PFSK-1 (cell line): Measurements from ENCODE around the gene JMJD4.

Experiments used
- FOXP2 ChIP-seq: optimal IDR thresholded peaks from 2 replicates; pipeline ENCODE3; 2011; ENCODE audit warnings: borderline replicate concordance, control low read depth, inconsistent platforms; ENCODE audit not compliant: insufficient read depth; ENCODE audit errors: extremely low read length, extremely low read depth
- POLR2AphosphoS5 ChIP-seq: IDR thresholded peaks from 2 replicates; pipeline ENCODE4 v1.6.1; 2012; ENCODE audit warnings: low read depth, mild to moderate bottlenecking, control low read depth, low read length, moderate library complexity
- SIN3A ChIP-seq: IDR thresholded peaks from 2 replicates; pipeline ENCODE4 v1.6.1; 2012; ENCODE audit warnings: mild to moderate bottlenecking, low read length, moderate library complexity, borderline replicate concordance; ENCODE audit not compliant: insufficient read depth
- TAF1 ChIP-seq: IDR thresholded peaks from 2 replicates; pipeline ENCODE4 v1.6.1; 2012; ENCODE audit warnings: low read length, control low read depth, borderline replicate concordance; ENCODE audit not compliant: insufficient read depth
- TF ChIP-seq, protein P1 (sequence below), 2 experiments: IDR thresholded peaks; 2 replicates each; pipeline versions ENCODE4 v1.6.1 to v1.8.0; 2011 to 2012; ENCODE audit warnings: low read depth in 2 of 2, low read length in 2 of 2, control low read depth in 1 of 2, inconsistent platforms in 1 of 2, mild to moderate bottlenecking in 1 of 2, moderate library complexity in 1 of 2; ENCODE audit not compliant: insufficient read depth in 1 of 2

JMJD4 gene

DNA sequence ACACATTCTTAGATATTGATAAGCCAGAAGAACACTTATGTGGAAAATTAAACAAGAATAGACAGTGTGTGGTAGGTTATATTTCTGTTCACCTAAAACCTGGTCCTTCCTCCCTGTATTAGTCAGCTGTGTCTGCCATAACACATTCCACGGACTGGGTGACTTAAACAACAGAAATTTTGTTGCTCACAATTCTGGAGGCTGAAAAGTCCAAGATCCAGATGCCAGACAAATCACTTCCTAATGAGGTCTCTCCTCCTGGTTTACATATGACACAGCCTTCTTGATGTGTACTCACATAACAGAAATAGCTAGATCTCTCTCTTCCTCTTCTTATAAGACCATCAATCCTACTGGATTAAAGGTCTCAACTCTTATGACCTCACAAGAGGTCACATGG is 25.7 kb downstream of the JMJD4 start:
- TF ChIP-seq SIN3A (no peak), TAF1 (no peak), FOXP2 (no peak), POLR2AphosphoS5 (no peak)
- TF ChIP-seq, protein P1, sequence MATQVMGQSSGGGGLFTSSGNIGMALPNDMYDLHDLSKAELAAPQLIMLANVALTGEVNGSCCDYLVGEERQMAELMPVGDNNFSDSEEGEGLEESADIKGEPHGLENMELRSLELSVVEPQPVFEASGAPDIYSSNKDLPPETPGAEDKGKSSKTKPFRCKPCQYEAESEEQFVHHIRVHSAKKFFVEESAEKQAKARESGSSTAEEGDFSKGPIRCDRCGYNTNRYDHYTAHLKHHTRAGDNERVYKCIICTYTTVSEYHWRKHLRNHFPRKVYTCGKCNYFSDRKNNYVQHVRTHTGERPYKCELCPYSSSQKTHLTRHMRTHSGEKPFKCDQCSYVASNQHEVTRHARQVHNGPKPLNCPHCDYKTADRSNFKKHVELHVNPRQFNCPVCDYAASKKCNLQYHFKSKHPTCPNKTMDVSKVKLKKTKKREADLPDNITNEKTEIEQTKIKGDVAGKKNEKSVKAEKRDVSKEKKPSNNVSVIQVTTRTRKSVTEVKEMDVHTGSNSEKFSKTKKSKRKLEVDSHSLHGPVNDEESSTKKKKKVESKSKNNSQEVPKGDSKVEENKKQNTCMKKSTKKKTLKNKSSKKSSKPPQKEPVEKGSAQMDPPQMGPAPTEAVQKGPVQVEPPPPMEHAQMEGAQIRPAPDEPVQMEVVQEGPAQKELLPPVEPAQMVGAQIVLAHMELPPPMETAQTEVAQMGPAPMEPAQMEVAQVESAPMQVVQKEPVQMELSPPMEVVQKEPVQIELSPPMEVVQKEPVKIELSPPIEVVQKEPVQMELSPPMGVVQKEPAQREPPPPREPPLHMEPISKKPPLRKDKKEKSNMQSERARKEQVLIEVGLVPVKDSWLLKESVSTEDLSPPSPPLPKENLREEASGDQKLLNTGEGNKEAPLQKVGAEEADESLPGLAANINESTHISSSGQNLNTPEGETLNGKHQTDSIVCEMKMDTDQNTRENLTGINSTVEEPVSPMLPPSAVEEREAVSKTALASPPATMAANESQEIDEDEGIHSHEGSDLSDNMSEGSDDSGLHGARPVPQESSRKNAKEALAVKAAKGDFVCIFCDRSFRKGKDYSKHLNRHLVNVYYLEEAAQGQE (IDR thresholded peaks at IDR 0.05; ENCODE audit: insufficient read depth in 1 of 2, low read depth in 2 of 2, low read length in 2 of 2) = no peak

DNA sequence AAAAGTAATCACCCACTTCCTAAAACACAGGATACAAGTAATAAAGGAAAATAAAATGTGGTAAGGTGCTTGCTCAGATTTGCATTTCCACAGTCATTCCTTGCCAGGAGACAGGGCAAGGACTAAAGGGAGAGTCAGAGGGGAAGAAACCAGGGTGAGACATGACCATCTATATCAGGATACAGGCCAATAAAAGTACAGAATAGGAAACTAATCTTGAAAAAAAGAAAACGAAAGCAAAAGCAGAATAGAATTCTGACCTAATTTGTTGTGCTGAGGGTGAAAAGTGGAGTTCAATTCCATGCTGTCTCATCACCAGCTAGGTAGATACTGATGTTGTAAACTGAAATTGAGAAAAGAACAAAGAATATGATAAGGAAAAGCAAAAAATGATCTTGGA is 27.3 kb downstream of the JMJD4 start:
- TF ChIP-seq FOXP2 (no peak), POLR2AphosphoS5 (no peak), SIN3A (no peak), TAF1 (no peak)
- TF ChIP-seq, protein P1 (IDR thresholded peaks at IDR 0.05; ENCODE audit: insufficient read depth in 1 of 2, low read depth in 2 of 2, low read length in 2 of 2) = no peak

DNA sequence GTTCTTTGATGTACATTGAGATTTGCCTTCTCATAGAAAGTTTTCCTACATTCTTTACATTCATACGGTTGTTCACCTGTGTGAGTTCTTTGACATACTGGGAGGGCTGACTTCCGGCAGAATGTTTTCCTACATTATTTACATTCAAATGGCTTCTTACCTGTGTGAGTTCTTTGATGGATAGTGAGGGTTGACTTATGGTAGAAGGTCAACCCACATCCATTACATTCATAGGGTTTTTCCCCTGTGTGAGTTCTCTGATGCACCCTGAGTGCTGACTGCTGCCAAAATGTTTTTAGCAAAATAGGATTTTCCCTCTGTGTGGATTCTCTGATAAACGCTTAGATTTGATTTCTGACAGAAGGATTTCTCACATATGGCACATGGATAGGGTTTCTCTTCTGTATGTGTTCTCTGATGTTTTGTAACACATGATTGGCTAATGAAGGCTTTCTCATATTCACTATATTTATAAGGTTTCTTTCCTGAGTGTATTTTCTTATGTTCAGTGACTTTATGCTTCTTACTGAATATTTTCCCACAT is 37.7 kb downstream of the JMJD4 start:
- TF ChIP-seq SIN3A (no peak), POLR2AphosphoS5 (no peak), TAF1 (no peak), FOXP2 (no peak)
- TF ChIP-seq, protein P1 (IDR thresholded peaks at IDR 0.05; ENCODE audit: insufficient read depth in 1 of 2, low read depth in 2 of 2, low read length in 2 of 2) = no peak

DNA sequence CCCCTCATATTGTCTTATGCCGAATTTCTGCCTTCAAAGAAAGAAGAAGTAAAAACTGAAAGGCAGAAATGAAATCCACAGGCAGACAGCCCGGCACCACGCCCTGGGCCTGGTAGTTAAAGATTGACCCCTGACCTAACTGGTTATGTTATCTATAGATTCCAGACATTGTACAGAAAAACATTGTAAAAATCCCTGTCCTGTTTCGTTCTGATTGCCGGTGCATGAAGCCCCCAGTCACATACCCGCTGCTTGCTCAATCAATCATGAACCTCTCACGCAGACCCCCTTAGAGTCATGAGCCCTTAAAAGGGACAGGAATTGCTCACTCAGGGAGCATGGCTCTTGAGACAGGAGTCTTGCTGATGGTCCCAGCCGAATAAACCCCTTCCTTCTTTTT is 49.3 kb downstream of the JMJD4 start:
- TF ChIP-seq, protein P1 (IDR thresholded peaks at IDR 0.05; ENCODE audit: insufficient read depth in 1 of 2, low read depth in 2 of 2, low read length in 2 of 2) = no peak
- no peak for TF ChIP-seq SIN3A
- no peak for TF ChIP-seq FOXP2
- no peak for TF ChIP-seq TAF1
- TF ChIP-seq POLR2AphosphoS5 = no peak
